K562 (cell line): ENCODE results near the gene BSCL2. TPM values are rescaled to one million over a fixed set of nuclear protein-coding genes. Genes with fewer than 3 reads are reported as not detected.

Experiments
- ATAC-seq: fragments of 200-7000 bp; cut with Tn5 transposase; 3 replicates; pipeline ENCODE4 v1.9.1; 2020; ENCODE audit warnings: moderate library complexity
- BruUV-seq: library from RNA; stranded (reverse); fragments of 400-500 nt; replicated peaks from 2 replicates; lab custom pipeline; 2021; lab: Mats Ljungman, UMichigan
- CTCF ChIA-PET: fragments of 300-600 bp; formaldehyde crosslinking; extraction: SDS; loops from one replicate; lab custom pipeline; 2021; ENCODE audit warnings: low intra/inter-chr PET ratio; lab: Yijun Ruan, JAX
- POLR2A ChIA-PET: fragments of 300-600, 350-650 bp; sonication (Branson Sonifier 250); formaldehyde crosslinking; extraction: SDS; loops from one replicate; lab custom pipeline; 2021; ENCODE audit warnings: antibody characterized with exemption, inconsistent platforms; lab: Yijun Ruan, JAX
- DNase-seq, 4 experiments: peaks; one replicate each; pipeline versions ENCODE4 v3.0.0 to v3.0.0-alpha.2; 2011 to 2018; ENCODE audit warnings: low spot score in 3 of 4, mixed read lengths in 3 of 4; ENCODE audit errors: extremely low read depth in 1 of 4
- FAIRE-seq: peaks from 2 replicates; lab custom pipeline; 2011; peaks lifted over from hg19 to GRCh38; lab: Jason Lieb, UNC
- H2AFZ ChIP-seq: 2 replicates; pipeline ENCODE4 v1.6.0; 2011; ENCODE audit warnings: low read depth, low read length, control low read depth, inconsistent platforms
- H3K27ac ChIP-seq: fragments of 200-600 bp; 3 replicates; pipeline ENCODE4 v1.8.0; 2011; ENCODE audit warnings: low read depth, mild to moderate bottlenecking, control low read depth, inconsistent platforms, low read length, moderate library complexity, mixed read lengths; ENCODE audit errors: extremely low read depth
- H3K27me3 ChIP-seq, 2 experiments: fragments of 300-600 bp in 1 of 2; 2 replicates in 1 of 2; 3 replicates in 1 of 2; pipeline versions ENCODE4 v1.6.0 to v1.8.0; 2011; ENCODE audit warnings: inconsistent platforms in 2 of 2, low read length in 2 of 2, mild to moderate bottlenecking in 1 of 2, mixed read lengths in 1 of 2, moderate library complexity in 1 of 2; ENCODE audit not compliant: control insufficient read depth in 2 of 2, insufficient read depth in 2 of 2
- H3K36me3 ChIP-seq: fragments of 300-600 bp; 3 replicates; pipeline ENCODE4 v1.8.0; 2011; ENCODE audit warnings: mild to moderate bottlenecking, low read length, inconsistent platforms; ENCODE audit not compliant: control insufficient read depth, insufficient read depth
- H3K4me1 ChIP-seq, 2 experiments: fragments of 200-600 bp in 1 of 2; replicated peaks in 1 of 2; 2 replicates in 1 of 2; 3 replicates in 1 of 2; pipeline versions ENCODE4 v1.5.1 to v1.8.0; 2011; ENCODE audit warnings: inconsistent platforms in 2 of 2, low read length in 2 of 2, mild to moderate bottlenecking in 1 of 2, mixed read lengths in 1 of 2, moderate library complexity in 1 of 2; ENCODE audit not compliant: control insufficient read depth in 2 of 2, insufficient read depth in 2 of 2
- H3K4me2 ChIP-seq: 2 replicates; pipeline ENCODE4 v1.6.1; 2011; ENCODE audit warnings: low read length, control low read depth, inconsistent platforms, mixed read lengths; ENCODE audit not compliant: insufficient read depth
- H3K4me3 ChIP-seq: fragments of 200-600 bp; sonication (generic), shearing (Covaris generic); 2 replicates; pipeline ENCODE4 v1.5.1; 2016; ENCODE audit warnings: control low read depth, inconsistent platforms
- H3K79me2 ChIP-seq: fragments of 200-600 bp; 3 replicates; pipeline ENCODE4 v1.8.0; 2011; ENCODE audit warnings: low read length, inconsistent platforms; ENCODE audit not compliant: control insufficient read depth, insufficient read depth
- H3K9ac ChIP-seq, 2 experiments: 2 replicates each; pipeline versions ENCODE4 v1.6.0 to v1.6.1; 2011; ENCODE audit warnings: low read depth in 2 of 2, low read length in 2 of 2, control low read depth in 1 of 2, inconsistent platforms in 1 of 2, mild to moderate bottlenecking in 1 of 2, mixed read lengths in 1 of 2; ENCODE audit not compliant: insufficient read depth in 1 of 2
- H3K9me1 ChIP-seq: one replicate; pipeline ENCODE4 v1.6.0; 2011; ENCODE audit warnings: inconsistent platforms, mild to moderate bottlenecking, low read length, moderate library complexity; ENCODE audit not compliant: control insufficient read depth, insufficient read depth
- H3K9me3 ChIP-seq: replicated peaks from 2 replicates; pipeline ENCODE4 v1.5.1; 2011; ENCODE audit warnings: low read depth, low read length, inconsistent platforms; ENCODE audit not compliant: control insufficient read depth, insufficient read depth
- H4K20me1 ChIP-seq: replicated peaks from 2 replicates; pipeline ENCODE4 v1.6.1; 2011; ENCODE audit warnings: low read length, inconsistent platforms, mixed read lengths; ENCODE audit not compliant: control insufficient read depth, insufficient read depth
- MEIS2 ChIP-seq: fragments of 450-650 bp; IDR thresholded peaks from 2 replicates; pipeline ENCODE4 v1.6.1; 2014; ENCODE audit warnings: mild to moderate bottlenecking; ENCODE audit not compliant: partially characterized antibody
- PCBP1 ChIP-seq: fragments of 200-400 bp; formaldehyde crosslinking; IDR thresholded peaks from 2 replicates; pipeline ENCODE4 v1.6.1; 2018; ENCODE audit warnings: mild to moderate bottlenecking, low read depth, low read length; ENCODE audit not compliant: poor library complexity, severe bottlenecking
- RUNX1 ChIP-seq: sonication (generic); IDR thresholded peaks from 2 replicates; pipeline ENCODE4 v1.6.1; 2016; ENCODE audit warnings: antibody characterized with exemption, low read depth
- TEAD1 ChIP-seq, 2 experiments: fragments of 450-650 bp in 1 of 2; sonication (generic) in 1 of 2; formaldehyde crosslinking; IDR thresholded peaks; 2 replicates each; pipeline versions ENCODE4 v1.4.0 to v1.8.0; 2020 to 2022; ENCODE audit warnings: mild to moderate bottlenecking in 2 of 2, missing genetic modification reagents in 1 of 2
- WGBS: fragments of 100-300 bp; shearing (Covaris generic); methylation state at CpG from one replicate; pipeline ENCODE4 v1.1.6; 2016; ENCODE audit warnings: low coverage, mixed read lengths; ENCODE audit not compliant: insufficient coverage; ENCODE audit errors: missing lambda C conversion rate; 5-methylcytosine and 5-hydroxymethylcytosine counted together
- in situ Hi-C: fragments of 300-500 bp; cut with MboI; formaldehyde crosslinking; loops from 4 replicates; pipeline ENCODE4 v1.15.0; 2018; ENCODE audit warnings: inconsistent platforms, mixed read lengths
- intact Hi-C: fragments of 100-400 bp; cut with micrococcal nuclease; formaldehyde crosslinking; loops from 2 replicates; pipeline ENCODE4 v1.14.2; 2022
- polyA plus RNA-seq, 8 experiments: library from polyadenylated mRNA; depleted of rRNA in 4 of 8; stranded (reverse) in 5 of 8; unstranded in 3 of 8; fragments of >200 nt; fragmentation: Nextera tagmentation in 2 of 8; fragmentation: Illumina TruSeq in 1 of 8; extraction: Ambion mirVana in 2 of 8; extraction: Trizol in 1 of 8; gene quantifications; 2 replicates each; pipeline versions ENCODE4 v1.2.1 to v1.2.3, GENCODE V29; 2011 to 2014; ENCODE audit warnings: inconsistent platforms in 1 of 8, missing spikeins in 1 of 8
- total RNA-seq, 7 experiments: library from RNA; depleted of rRNA in 6 of 7; stranded (reverse); fragments of >200 nt in 6 of 7; fragmentation: Illumina TruSeq in 2 of 7; extraction: Trizol in 2 of 7; gene quantifications; 2 replicates each; pipeline versions ENCODE4 v1.2.1 to v1.2.3, GENCODE V29; 2011 to 2021; ENCODE audit warnings: low replicate concordance in 1 of 7
- TF ChIP-seq, protein P1 (sequence below): sonication (generic); formaldehyde crosslinking; IDR thresholded peaks from 2 replicates; pipeline ENCODE4 v1.8.0; 2022; ENCODE audit warnings: missing genetic modification reagents, mild to moderate bottlenecking, borderline replicate concordance
- TF ChIP-seq, protein P2 (sequence below), 2 experiments: fragments of 450-650 bp; IDR thresholded peaks; 2 replicates each; pipeline ENCODE4 v1.6.1; 2016; ENCODE audit warnings: mild to moderate bottlenecking in 2 of 2, borderline replicate concordance in 1 of 2, low read depth in 1 of 2, moderate library complexity in 1 of 2
- TF ChIP-seq, protein P3 (sequence below): fragments of 250-450 bp; sonication (Bioruptor Pico); IDR thresholded peaks from 2 replicates; pipeline ENCODE4 v1.4.0; 2020; ENCODE audit warnings: borderline replicate concordance
- TF ChIP-seq, protein P4 (sequence below): sonication (generic); formaldehyde crosslinking; IDR thresholded peaks from 2 replicates; pipeline ENCODE4 v1.8.0; 2022; ENCODE audit warnings: missing genetic modification reagents, mild to moderate bottlenecking, borderline replicate concordance

The BSCL2 gene
- total and polyA plus RNA-seq, 9 of the 15 experiments (the other 6 are each of a cell fraction or from before 2014, with no cell fraction given): 18.9 to 51.7 (median 35.2) TPM

DNA sequence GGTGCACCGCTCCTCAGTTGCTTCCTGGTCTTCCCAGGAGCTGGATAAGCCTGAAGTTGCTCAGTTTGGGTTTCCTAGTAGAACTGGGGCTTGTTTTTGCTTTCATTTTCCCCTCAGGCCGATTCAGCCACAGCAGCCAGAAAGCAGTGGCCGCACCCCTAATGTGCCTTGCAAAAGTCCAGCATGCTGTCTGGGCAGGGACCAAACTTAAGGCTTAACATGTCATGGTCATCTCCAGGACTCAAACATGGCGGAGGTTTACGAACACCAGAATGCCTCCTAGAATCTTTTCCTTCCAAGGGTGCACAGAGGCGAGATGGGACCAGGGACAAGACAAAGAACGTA, 2.7 kb upstream of the BSCL2 start:
- no peak overlapping the region for H2AFZ ChIP-seq
- no peak overlapping the region for H3K9ac ChIP-seq
- TF ChIP-seq PCBP1: no peak
- TF ChIP-seq, protein P1, sequence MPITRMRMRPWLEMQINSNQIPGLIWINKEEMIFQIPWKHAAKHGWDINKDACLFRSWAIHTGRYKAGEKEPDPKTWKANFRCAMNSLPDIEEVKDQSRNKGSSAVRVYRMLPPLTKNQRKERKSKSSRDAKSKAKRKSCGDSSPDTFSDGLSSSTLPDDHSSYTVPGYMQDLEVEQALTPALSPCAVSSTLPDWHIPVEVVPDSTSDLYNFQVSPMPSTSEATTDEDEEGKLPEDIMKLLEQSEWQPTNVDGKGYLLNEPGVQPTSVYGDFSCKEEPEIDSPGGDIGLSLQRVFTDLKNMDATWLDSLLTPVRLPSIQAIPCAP: no peak
- TF ChIP-seq, protein P2, sequence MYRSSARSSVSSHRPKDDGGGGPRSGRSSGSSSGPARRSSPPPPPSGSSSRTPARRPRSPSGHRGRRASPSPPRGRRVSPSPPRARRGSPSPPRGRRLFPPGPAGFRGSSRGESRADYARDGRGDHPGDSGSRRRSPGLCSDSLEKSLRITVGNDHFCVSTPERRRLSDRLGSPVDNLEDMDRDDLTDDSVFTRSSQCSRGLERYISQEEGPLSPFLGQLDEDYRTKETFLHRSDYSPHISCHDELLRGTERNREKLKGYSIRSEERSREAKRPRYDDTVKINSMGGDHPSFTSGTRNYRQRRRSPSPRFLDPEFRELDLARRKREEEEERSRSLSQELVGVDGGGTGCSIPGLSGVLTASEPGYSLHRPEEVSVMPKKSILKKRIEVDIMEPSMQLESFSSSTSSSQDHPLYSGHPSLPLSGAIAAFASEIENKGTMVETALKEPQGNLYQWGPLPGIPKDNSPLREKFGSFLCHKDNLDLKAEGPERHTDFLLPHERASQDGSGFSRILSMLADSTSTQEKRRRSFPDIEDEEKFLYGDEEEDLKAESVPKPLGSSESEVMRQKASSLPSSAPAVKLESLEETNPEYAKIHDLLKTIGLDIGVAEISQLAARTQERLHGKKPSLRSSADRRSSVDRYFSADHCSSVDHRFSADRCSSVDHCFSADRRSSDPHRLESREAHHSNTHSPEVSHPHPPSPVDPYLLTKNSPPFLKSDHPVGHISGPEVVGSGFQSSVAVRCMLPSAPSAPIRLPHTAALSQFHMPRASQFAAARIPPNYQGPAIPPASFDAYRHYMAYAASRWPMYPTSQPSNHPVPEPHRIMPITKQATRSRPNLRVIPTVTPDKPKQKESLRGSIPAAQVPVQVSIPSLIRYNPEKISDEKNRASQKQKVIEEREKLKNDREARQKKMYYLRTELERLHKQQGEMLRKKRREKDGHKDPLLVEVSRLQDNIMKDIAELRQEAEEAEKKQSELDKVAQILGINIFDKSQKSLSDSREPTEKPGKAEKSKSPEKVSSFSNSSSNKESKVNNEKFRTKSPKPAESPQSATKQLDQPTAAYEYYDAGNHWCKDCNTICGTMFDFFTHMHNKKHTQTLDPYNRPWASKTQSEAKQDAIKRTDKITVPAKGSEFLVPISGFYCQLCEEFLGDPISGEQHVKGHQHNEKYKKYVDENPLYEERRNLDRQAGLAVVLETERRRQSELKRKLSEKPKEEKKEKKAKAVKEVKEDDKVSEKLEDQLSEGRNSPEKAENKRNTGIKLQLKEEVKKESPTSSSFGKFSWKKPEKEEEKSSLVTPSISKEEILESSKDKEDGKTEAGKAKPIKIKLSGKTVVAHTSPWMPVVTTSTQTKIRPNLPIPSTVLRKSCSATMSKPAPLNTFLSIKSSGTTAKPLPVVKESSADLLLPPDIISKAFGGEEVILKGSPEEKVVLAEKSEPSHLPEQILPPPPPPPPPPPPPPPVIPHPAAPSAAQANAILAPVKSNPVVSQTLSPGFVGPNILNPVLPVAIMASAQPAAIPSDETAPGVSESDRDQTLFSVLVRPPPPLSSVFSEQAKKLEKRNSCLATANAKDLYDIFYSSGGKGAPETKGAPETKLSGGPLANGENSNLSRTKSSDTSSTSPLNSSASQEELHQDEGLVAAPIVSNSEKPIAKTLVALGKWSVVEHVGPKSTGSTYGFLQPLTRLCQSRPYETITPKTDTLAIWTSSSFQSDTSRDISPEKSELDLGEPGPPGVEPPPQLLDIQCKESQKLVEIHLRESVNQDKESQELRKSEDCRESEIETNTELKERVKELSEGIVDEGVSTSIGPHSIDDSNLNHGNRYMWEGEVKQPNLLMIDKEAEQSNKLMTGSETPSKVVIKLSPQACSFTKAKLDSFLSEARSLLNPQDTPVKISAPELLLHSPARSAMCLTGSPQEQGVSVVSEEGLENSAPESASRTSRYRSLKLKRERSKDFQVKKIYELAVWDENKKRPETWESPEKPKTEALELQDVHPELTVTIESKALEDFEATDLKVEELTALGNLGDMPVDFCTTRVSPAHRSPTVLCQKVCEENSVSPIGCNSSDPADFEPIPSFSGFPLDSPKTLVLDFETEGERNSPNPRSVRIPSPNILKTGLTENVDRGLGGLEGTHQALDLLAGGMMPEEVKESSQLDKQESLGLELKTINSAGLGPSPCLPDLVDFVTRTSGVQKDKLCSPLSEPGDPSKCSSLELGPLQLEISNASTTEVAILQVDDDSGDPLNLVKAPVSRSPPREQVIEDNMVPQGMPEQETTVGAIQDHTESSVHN (IDR thresholded peaks at IDR 0.05; ENCODE audit: borderline replicate concordance in 1 of 2, low read depth in 1 of 2): no peak
- no peak for TF ChIP-seq MEIS2
- no peak for TF ChIP-seq RUNX1
- TF ChIP-seq, protein P3, sequence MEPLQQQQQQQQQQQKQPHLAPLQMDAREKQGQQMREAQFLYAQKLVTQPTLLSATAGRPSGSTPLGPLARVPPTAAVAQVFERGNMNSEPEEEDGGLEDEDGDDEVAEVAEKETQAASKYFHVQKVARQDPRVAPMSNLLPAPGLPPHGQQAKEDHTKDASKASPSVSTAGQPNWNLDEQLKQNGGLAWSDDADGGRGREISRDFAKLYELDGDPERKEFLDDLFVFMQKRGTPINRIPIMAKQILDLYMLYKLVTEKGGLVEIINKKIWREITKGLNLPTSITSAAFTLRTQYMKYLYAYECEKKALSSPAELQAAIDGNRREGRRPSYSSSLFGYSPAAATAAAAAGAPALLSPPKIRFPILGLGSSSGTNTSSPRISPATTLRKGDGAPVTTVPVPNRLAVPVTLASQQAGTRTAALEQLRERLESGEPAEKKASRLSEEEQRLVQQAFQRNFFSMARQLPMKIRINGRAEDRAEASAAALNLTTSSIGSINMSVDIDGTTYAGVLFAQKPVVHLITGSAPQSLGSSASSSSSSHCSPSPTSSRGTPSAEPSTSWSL (CRISPR knock-in tag): no peak
- TF ChIP-seq TEAD1 (CRISPR knock-in tag; IDR thresholded peaks at IDR 0.05): no peak
- TF ChIP-seq, protein P4, sequence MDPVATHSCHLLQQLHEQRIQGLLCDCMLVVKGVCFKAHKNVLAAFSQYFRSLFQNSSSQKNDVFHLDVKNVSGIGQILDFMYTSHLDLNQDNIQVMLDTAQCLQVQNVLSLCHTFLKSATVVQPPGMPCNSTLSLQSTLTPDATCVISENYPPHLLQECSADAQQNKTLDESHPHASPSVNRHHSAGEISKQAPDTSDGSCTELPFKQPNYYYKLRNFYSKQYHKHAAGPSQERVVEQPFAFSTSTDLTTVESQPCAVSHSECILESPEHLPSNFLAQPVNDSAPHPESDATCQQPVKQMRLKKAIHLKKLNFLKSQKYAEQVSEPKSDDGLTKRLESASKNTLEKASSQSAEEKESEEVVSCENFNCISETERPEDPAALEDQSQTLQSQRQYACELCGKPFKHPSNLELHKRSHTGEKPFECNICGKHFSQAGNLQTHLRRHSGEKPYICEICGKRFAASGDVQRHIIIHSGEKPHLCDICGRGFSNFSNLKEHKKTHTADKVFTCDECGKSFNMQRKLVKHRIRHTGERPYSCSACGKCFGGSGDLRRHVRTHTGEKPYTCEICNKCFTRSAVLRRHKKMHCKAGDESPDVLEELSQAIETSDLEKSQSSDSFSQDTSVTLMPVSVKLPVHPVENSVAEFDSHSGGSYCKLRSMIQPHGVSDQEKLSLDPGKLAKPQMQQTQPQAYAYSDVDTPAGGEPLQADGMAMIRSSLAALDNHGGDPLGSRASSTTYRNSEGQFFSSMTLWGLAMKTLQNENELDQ (CRISPR knock-in tag): no peak

More for the DNA sequence above, 2.7 kb upstream of the BSCL2 start:
- ChIA-PET POLR2A (interaction anchor here (0.6 to 1.4 kb wide), 4 partner anchors 13 to 135 kb away, joined by 3 to 4 read pairs (median 3); partner anchors contain the start of gene GANAB), CTCF (no interaction called here)
- peak overlapping the region; percentile 15; the same call in 1 of the 3 replicates for H3K27ac ChIP-seq
- no TSS peak for BruUV-seq
- H3K9me3 ChIP-seq: no peaks in the 10 kb centered on the region
- FAIRE-seq (no peak), DNase-seq (no peak), ATAC-seq (no peak)
- no peak overlapping the region for H3K4me3 ChIP-seq
- 96% methylated on average over 6 of the region's 7 CpGs for WGBS
- H3K27me3 ChIP-seq: no peaks in the 10 kb centered on the region
- in situ Hi-C loops: no loop called here
- intact Hi-C loops: no loop called here
- peaks cover 2% of the 10 kb centered on the region for H3K9me1 ChIP-seq
- peaks cover 7% of the 10 kb centered on the region for H4K20me1 ChIP-seq
- H3K36me3 ChIP-seq: peaks cover 80% of the 10 kb centered on the region
- H3K79me2 ChIP-seq: peaks cover 24% of the 10 kb centered on the region
- no peak overlapping the region for H3K4me2 ChIP-seq
- H3K4me1 ChIP-seq: peaks cover 38 to 46% of the 10 kb centered on the region in 2 experiments
